OCI-LY1 (cell line): ENCODE data around the gene SURF6.

Source experiments
- EZH2 ChIP-seq: fragments of 200-600 bp; sonication (generic), shearing (Covaris generic); IDR thresholded peaks from 2 replicates; pipeline ENCODE4 v1.8.0; 2017; ENCODE audit warnings: borderline replicate concordance, mixed run types, mild to moderate bottlenecking, antibody characterized with exemption, low read length, moderate library complexity, mixed read lengths
- TF ChIP-seq, protein P1 (sequence below): fragments of 200-600 bp; sonication (generic), shearing (Covaris generic); IDR thresholded peaks from 2 replicates; pipeline ENCODE4 v1.5.1; 2017; ENCODE audit warnings: mild to moderate bottlenecking, antibody characterized with exemption, low read length, moderate library complexity, mixed read lengths

DNA sequence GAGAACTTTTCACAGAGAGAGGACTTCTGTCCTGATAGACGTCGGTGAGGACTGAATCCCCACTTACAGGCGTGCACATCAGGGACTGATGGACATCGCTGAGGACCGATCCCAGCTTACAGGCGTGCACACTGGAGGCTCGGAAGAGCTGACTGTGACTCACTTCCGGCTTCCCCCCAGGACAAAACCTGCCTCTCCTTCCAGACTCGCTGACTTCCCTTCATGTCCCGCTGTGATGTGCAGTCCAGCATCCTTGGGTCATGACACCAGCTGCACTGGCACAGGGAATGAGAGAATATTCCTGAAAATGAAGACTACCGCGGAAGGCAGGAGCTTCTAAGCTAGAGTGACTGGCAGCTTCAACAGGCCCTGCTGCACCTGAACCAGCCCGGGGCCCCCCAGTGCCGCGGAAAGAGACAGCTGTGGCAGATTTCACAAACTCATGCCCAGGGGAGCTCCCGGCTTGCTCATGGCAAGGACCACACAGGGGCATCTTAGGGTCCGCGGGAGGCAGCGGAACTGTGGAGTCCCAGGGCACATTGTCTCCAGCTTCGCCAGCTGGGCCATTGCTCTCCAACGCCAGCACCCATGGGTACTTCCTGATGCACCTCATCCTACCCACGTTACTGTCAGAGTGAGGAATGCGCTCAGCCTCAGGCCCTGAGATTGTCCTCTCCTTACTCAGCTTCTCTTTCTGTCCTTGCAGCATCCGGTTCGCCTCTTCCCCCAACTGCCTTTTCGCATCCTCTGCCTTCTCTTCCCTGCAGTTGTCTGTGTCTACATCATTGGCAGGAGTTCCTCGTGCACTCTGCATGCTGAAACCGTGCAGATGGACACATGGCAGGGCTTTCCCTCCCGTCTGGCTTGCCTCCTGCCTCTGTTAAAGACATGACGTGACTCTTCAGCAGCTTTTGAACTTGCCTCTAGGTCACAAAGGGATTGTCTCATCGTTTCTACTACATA, 29.5 kb downstream of the SURF6 start:
- no peak for TF ChIP-seq EZH2
- TF ChIP-seq, protein P1, sequence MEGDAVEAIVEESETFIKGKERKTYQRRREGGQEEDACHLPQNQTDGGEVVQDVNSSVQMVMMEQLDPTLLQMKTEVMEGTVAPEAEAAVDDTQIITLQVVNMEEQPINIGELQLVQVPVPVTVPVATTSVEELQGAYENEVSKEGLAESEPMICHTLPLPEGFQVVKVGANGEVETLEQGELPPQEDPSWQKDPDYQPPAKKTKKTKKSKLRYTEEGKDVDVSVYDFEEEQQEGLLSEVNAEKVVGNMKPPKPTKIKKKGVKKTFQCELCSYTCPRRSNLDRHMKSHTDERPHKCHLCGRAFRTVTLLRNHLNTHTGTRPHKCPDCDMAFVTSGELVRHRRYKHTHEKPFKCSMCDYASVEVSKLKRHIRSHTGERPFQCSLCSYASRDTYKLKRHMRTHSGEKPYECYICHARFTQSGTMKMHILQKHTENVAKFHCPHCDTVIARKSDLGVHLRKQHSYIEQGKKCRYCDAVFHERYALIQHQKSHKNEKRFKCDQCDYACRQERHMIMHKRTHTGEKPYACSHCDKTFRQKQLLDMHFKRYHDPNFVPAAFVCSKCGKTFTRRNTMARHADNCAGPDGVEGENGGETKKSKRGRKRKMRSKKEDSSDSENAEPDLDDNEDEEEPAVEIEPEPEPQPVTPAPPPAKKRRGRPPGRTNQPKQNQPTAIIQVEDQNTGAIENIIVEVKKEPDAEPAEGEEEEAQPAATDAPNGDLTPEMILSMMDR: no peak
